Loucy (cell line): ENCODE measurements around the gene UBLCP1.

Source experiments
- CTCF ChIP-seq: fragments of 200-600 bp; sonication (generic); conservative IDR thresholded peaks from 2 replicates; pipeline ENCODE4 v1.5.1; 2014; ENCODE audit warnings: mild to moderate bottlenecking, antibody characterized with exemption, low read length
- EZH2phosphoT487 ChIP-seq: fragments of 200-600 bp; IDR thresholded peaks from 2 replicates; pipeline ENCODE4 v1.6.1; 2018; ENCODE audit warnings: antibody characterized with exemption, mild to moderate bottlenecking, moderate library complexity, borderline replicate concordance

- TF ChIP-seq CTCF (no peak), EZH2phosphoT487 (no peak)
Measured at GRCh38 chr5:159214486-159215271, 48.4 kb upstream of the UBLCP1 start.
